Measurements from ENCODE around the gene PRKAR2B.

GRCh38 chr7:107049971-107050532 is 5.5 kb downstream of the PRKAR2B start:
- TF ChIP-seq CTCF (IDR thresholded peaks at IDR 0.05) (no peak), POLR2AphosphoS5 (IDR thresholded peaks at IDR 0.05) (no peak), POLR2A (IDR thresholded peaks at IDR 0.05) (no peak)

All from breast epithelium (tissue), 3 donors.